Measurements from ENCODE around the gene ABCB11. TPM values are rescaled to one million over a fixed set of nuclear protein-coding genes. Genes with fewer than 3 reads are reported as not detected.
"Not testable (repeated sequence)": the region's sequence is repeated elsewhere in the genome, so short reads cannot be mapped to it uniquely, and the experiment has no call there.

ABCB11 gene
- total RNA-seq, 3 donors from 2014 or later, result under 0.01 to 18.4 (median 0.66) TPM

DNA sequence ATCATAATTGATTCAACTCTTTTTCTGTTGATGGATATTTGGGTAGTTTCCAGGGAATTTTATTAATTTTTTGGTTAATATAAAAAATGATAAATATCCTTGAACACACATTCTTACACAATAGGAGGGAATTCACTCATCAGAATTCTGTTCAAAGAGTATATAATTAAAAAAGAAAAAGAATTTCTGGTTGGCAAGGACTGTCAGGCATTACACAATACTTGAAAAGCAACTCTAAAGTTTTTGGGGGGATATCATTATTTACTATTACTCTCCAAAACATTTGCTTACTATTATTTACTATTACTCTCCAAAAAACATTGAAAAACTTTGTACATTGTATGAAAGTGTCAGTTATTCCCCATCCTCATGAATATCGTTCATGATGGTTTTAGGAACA lies 92.1 kb downstream of the ABCB11 start:
- intact Hi-C loops (cut with DNase I; ENCODE audit: low total_unique reads), result no loop called here
- Histone ChIP-seq H3K4me1 (no peaks in the 10 kb centered on the region), H3K9me3 (no peaks in the 10 kb centered on the region), H3K27me3 (no peaks in the 10 kb centered on the region), H3K4me3 (no peak overlapping the region), H3K27ac (no peak overlapping the region), H3K36me3 (no peaks in the 10 kb centered on the region)
- no peak for DNase-seq (ENCODE audit: low spot score in 2 of 2)
- TF ChIP-seq CTCF (IDR thresholded peaks at IDR 0.05) (no peak), POLR2AphosphoS5 (IDR thresholded peaks at IDR 0.05) (no peak), POLR2A (IDR thresholded peaks at IDR 0.05) (no peak)

DNA sequence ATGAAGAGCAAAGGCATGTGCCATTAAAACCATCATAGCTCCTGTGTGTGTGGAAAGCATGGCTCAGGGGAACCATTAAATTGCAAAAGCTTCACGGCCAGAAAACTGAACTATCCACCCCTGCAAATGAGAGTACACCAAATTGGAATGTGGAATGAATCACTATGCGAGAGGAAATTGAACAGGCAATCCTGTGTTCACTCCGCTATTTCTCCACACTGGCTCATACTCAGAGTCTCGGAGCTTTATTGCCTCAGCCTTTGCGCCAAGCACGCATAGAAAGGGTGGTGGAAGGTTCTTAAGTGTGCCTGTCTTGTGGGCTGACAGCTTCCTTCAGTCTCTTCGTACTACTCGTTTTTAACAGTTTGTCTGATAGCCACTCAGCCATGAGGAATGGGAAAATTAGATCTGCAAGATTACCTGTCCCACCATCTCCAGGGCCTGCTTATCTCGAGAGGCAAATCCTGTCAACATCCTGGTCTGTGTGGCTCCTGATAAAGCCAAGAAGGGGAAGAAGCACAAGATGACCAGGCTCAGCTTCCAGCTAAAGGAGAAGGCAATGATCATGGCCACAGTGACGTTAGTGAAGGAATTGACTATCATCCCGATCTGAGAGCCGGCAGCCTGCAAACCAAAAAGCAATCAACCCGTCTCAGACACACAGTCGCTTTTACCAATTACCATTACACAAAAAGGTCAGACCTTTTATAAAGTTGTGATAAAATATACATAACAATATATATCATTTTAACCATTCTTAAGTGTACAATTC lies 95.1 kb downstream of the ABCB11 start:
- no peaks in the 10 kb centered on the region for H3K27me3 ChIP-seq
- H3K9me3 ChIP-seq, result no peaks in the 10 kb centered on the region
- no peaks in the 10 kb centered on the region for H3K4me1 ChIP-seq
- H3K4me3 ChIP-seq, result no peak overlapping the region
- no peak overlapping the region for H3K27ac ChIP-seq
- intact Hi-C loops (cut with DNase I; ENCODE audit: low total_unique reads), result no loop called here
- H3K36me3 ChIP-seq, result no peaks in the 10 kb centered on the region
- DNase-seq (ENCODE audit: low spot score in 2 of 2), result no peak
- TF ChIP-seq POLR2AphosphoS5 (IDR thresholded peaks at IDR 0.05) (no peak), POLR2A (IDR thresholded peaks at IDR 0.05) (no peak), CTCF (IDR thresholded peaks at IDR 0.05) (no peak)

GRCh38 chr2:168934826-168935225 lies 96.3 kb downstream of the ABCB11 start:
- H3K27ac ChIP-seq, result no peak overlapping the region
- no peaks in the 10 kb centered on the region for H3K4me1 ChIP-seq
- TF ChIP-seq POLR2A (IDR thresholded peaks at IDR 0.05) (no peak), POLR2AphosphoS5 (IDR thresholded peaks at IDR 0.05) (no peak)
- H3K9me3 ChIP-seq, result no peaks in the 10 kb centered on the region
- no peak for DNase-seq (ENCODE audit: low spot score in 2 of 2)
- H3K36me3 ChIP-seq, result no peaks in the 10 kb centered on the region
- no peaks in the 10 kb centered on the region for H3K27me3 ChIP-seq
- H3K4me3 ChIP-seq, result no peak overlapping the region
- intact Hi-C loops (cut with DNase I; ENCODE audit: low total_unique reads), result no loop called here

DNA sequence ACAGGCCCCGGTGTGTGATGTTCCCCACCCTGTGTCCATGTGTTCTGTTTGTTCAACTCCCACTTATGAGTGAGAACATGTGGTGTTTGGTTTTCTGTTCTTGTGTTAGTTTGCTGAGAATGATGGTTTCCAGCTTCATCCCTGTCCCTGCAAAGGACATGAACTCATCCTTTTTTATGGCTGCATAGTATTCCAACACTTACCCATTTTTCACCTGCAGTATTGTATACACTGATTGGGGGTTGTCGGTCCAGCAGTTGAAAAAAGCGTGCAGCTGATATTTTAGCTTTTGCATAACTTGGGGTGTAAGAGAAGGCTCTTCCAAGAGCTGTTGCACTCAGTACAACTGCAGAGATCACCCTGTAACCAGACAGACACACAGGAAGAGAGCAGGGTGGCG lies 99.0 kb downstream of the ABCB11 start:
- H3K9me3 ChIP-seq; H3K4me3 ChIP-seq; H3K27ac ChIP-seq; H3K36me3 ChIP-seq; DNase-seq (ENCODE audit: low spot score in 2 of 2); H3K27me3 ChIP-seq; H3K4me1 ChIP-seq; intact Hi-C loops (cut with DNase I; ENCODE audit: low total_unique reads): not testable (repeated sequence)

DNA sequence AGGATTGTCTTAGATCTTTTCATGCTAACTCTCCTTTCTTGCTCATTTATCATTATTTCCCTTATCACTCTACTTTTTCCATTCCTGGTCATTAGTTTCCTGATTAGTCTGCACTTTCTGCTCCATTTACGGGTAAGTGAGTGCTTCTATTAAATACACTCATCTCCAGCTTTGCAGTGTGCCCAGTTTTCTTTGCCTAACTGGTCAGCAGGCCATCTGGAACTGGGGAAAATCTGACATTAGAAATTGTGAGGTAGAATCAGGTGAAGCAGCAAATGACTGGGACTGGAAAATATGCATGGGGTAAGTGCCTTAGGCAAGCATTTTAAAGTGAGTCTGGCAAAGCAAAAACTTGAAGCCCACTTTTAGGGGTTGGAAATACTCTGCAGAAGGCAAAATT lies 100.9 kb downstream of the ABCB11 start:
- no peaks in the 10 kb centered on the region for H3K36me3 ChIP-seq
- intact Hi-C loops (cut with DNase I; ENCODE audit: low total_unique reads), result no loop called here
- H3K9me3 ChIP-seq, result no peaks in the 10 kb centered on the region
- no peak overlapping the region for H3K4me3 ChIP-seq
- H3K27me3 ChIP-seq, result no peaks in the 10 kb centered on the region
- TF ChIP-seq POLR2AphosphoS5 (IDR thresholded peaks at IDR 0.05), result no peak
- TF ChIP-seq CTCF (IDR thresholded peaks at IDR 0.05), result no peak
- no peak for TF ChIP-seq POLR2A (IDR thresholded peaks at IDR 0.05)
- DNase-seq (ENCODE audit: low spot score in 2 of 2), result no peak
- no peaks in the 10 kb centered on the region for H3K4me1 ChIP-seq
- H3K27ac ChIP-seq, result no peak overlapping the region

GRCh38 chr2:168929031-168929430 lies 102.1 kb downstream of the ABCB11 start:
- intact Hi-C loops (cut with DNase I; ENCODE audit: low total_unique reads), result no loop called here
- Histone ChIP-seq H3K27me3 (no peaks in the 10 kb centered on the region), H3K27ac (no peak overlapping the region), H3K36me3 (no peaks in the 10 kb centered on the region), H3K9me3 (no peaks in the 10 kb centered on the region), H3K4me1 (no peaks in the 10 kb centered on the region), H3K4me3 (no peak overlapping the region)
- no peak for DNase-seq (ENCODE audit: low spot score in 2 of 2)
- TF ChIP-seq POLR2A (IDR thresholded peaks at IDR 0.05) (no peak), CTCF (IDR thresholded peaks at IDR 0.05) (no peak), POLR2AphosphoS5 (IDR thresholded peaks at IDR 0.05) (no peak)

Data from breast epithelium (tissue), 4 donors.